Epithelial cell of proximal tubule (primary cell): ENCODE results near the gene HES5. TPM values are rescaled to one million over a fixed set of nuclear protein-coding genes. Genes with fewer than 3 reads are reported as not detected.

Experiments used
- DNase-seq: peaks from one replicate; pipeline ENCODE4 v3.0.0-alpha.2; 2011; ENCODE audit warnings: low read depth
- H3K4me3 ChIP-seq: 2 replicates; pipeline ENCODE4 v1.5.1; 2011; ENCODE audit warnings: low read depth, mild to moderate bottlenecking, low read length
- total RNA-seq: library from RNA; depleted of rRNA; stranded (reverse); fragments of >200 nt; gene quantifications from 2 replicates; pipeline ENCODE4 v1.2.3, GENCODE V29; 2015
- TF ChIP-seq, protein P1 (sequence below): conservative IDR thresholded peaks from 2 replicates; pipeline ENCODE4 v1.5.1; 2012; ENCODE audit warnings: low read depth, mild to moderate bottlenecking, low read length

HES5 gene
- total RNA-seq, 1 donor from 2014 or later = not detected

GRCh38 chr1:2510366-2511155 lies 19.5 kb downstream of the HES5 start:
- DNase-seq = no peak
- no peak overlapping the region for H3K4me3 ChIP-seq
- TF ChIP-seq, protein P1, sequence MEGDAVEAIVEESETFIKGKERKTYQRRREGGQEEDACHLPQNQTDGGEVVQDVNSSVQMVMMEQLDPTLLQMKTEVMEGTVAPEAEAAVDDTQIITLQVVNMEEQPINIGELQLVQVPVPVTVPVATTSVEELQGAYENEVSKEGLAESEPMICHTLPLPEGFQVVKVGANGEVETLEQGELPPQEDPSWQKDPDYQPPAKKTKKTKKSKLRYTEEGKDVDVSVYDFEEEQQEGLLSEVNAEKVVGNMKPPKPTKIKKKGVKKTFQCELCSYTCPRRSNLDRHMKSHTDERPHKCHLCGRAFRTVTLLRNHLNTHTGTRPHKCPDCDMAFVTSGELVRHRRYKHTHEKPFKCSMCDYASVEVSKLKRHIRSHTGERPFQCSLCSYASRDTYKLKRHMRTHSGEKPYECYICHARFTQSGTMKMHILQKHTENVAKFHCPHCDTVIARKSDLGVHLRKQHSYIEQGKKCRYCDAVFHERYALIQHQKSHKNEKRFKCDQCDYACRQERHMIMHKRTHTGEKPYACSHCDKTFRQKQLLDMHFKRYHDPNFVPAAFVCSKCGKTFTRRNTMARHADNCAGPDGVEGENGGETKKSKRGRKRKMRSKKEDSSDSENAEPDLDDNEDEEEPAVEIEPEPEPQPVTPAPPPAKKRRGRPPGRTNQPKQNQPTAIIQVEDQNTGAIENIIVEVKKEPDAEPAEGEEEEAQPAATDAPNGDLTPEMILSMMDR = no peak

- TF ChIP-seq, protein P1 = no peak
- no peak overlapping the region for H3K4me3 ChIP-seq
- DNase-seq = no peak
Observed at GRCh38 chr1:2509589-2509988, 20.5 kb downstream of the HES5 start.

GRCh38 chr1:2508751-2509150 lies 21.3 kb downstream of the HES5 start:
- DNase-seq = no peak
- TF ChIP-seq, protein P1 = no peak
- no peak overlapping the region for H3K4me3 ChIP-seq

DNA sequence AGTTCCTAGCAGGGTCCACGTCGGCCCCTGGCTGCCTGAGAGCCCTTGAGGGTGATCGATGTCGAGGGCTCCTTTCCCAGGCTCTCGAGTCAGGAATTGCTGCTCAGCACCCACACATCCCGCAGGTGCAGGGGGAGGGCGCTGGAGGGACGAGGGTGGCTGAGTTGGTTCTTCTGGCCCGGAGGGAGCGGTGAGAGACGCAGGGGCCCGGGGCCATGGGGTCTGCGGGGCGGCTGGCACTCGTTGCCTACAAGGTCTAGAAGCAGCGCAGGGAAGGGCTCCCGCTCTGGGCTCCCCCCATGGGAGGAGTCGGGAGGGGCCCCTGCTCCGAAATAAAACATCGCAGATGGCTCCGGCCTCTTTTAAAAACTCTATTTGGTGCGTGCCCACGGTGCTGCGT lies 21.9 kb downstream of the HES5 start:
- no peak for DNase-seq
- TF ChIP-seq, protein P1 = no peak
- no peak overlapping the region for H3K4me3 ChIP-seq

- TF ChIP-seq, protein P1 = no peak
- DNase-seq = no peak
- no peak overlapping the region for H3K4me3 ChIP-seq
Observed at GRCh38 chr1:2507744-2508155, 22.3 kb downstream of the HES5 start.

DNA sequence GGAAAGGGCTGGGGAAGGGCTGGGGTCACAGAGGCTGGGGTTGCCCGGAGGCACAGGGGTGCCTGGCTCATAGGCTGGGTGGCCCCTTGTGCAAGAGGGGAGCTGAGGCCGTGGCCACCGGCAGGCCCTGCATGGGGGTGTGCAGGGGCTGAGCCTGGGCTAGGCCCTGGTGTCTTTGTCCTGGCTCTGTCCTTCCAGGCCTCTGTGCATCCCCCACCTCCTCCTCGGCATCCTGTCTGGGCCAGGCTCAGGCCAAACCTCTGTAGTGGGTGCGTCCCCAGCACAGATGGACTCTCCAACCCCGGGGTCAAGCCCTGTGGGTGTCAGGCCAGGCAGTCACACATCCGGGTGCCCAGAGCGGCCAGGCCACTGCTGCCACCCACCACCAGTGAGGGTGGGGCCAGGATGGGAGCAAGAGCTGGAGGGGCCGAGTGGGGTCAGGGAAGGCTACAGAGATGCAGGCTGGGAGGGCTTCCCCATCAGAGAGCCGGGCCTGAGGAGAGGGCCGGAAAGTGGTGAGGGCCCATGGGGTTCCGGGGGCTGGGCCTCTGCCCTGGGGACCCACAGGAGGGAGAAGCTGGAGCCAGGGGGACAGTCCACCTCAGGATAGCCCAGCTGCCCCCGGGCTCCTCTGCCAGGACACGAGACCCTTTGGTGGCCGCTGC lies 23.0 kb downstream of the HES5 start:
- no peak overlapping the region for H3K4me3 ChIP-seq
- TF ChIP-seq, protein P1 = no peak
- no peak for DNase-seq
